SK-MEL-5 (cell line): ENCODE measurements around the gene MARK1. TPM values are rescaled to one million over a fixed set of nuclear protein-coding genes. Genes with fewer than 3 reads are reported as not detected.

ENCODE experiments used
- small RNA-seq, 2 experiments: library from RNA; depleted of rRNA; stranded (forward); fragments of <200 nt; gene quantifications; one replicate each; pipeline ENCODE3, GENCODE V24; 2014
- total RNA-seq: library from RNA; depleted of rRNA; stranded (reverse); fragments of >200 nt; shearing (Covaris generic); gene quantifications from 2 replicates; pipeline ENCODE4 v1.2.3, GENCODE V29; 2014; rRNA removed

Gene MARK1
- total RNA-seq, 1 experiment from 2014 or later = 1.9 TPM

Small RNAs within 50 kb of the gene (small RNA-seq; reads per million reads assigned to genes)
- gene RN7SL464P = 0 reads per million in 2 experiments

Other genes starting within 250 kb of the MARK1 start
- 10.3 and 11.8 TPM in 2 replicates for gene C1orf115, start 162.2 kb downstream of the MARK1 start, total RNA-seq
- 1.2 TPM in 2 replicates for gene MTARC2, start 220.2 kb downstream of the MARK1 start, total RNA-seq